PC-3 (cell line): ENCODE measurements around the gene PLA2G3. TPM values are rescaled to one million over a fixed set of nuclear protein-coding genes. Genes with fewer than 3 reads are reported as not detected.

ENCODE experiments used
- ATAC-seq: fragments of 200-7000 bp; cut with Tn5 transposase; 2 replicates; pipeline ENCODE4 v1.9.1; 2020; ENCODE audit warnings: mild to moderate bottlenecking, moderate library complexity
- BruUV-seq: library from RNA; stranded (reverse); fragments of 400-500 nt; replicated peaks from 2 replicates; lab custom pipeline; 2021; lab: Mats Ljungman, UMichigan
- CTCF ChIA-PET: fragments of 300-600 bp; sonication (Branson Sonifier 250); formaldehyde crosslinking; loops from one replicate; lab custom pipeline; 2022; ENCODE audit warnings: antibody characterized with exemption; lab: Charles Lee
- POLR2A ChIA-PET: fragments of 300-600 bp; sonication (Branson Sonifier 250); formaldehyde crosslinking; loops from one replicate; lab custom pipeline; 2022; ENCODE audit warnings: antibody characterized with exemption; ENCODE audit not compliant: unreplicated experiment; lab: Charles Lee
- DNase-seq: peaks from one replicate; pipeline ENCODE4 v3.0.0-alpha.2; 2015
- H2AFZ ChIP-seq: fragments of 300-600 bp; sonication (generic); 2 replicates; pipeline ENCODE4 v1.6.0; 2016; ENCODE audit warnings: antibody characterized with exemption, low read length
- H3F3A ChIP-seq: fragments of 300-600 bp; sonication (generic); one replicate; pipeline ENCODE4 v1.6.0; 2017; ENCODE audit warnings: antibody characterized with exemption, low read length, control low read depth, mild to moderate bottlenecking; ENCODE audit not compliant: unreplicated experiment
- H3K27ac ChIP-seq: fragments of 300-600 bp; sonication (generic); 2 replicates; pipeline ENCODE4 v1.5.1; 2016; ENCODE audit warnings: mild to moderate bottlenecking, low read length
- H3K27me3 ChIP-seq: fragments of 300-600 bp; sonication (generic); 2 replicates; pipeline ENCODE4 v1.6.1; 2016; ENCODE audit warnings: low read length, mixed read lengths
- H3K36me3 ChIP-seq: fragments of 300-600 bp; sonication (generic); 2 replicates; pipeline ENCODE4 v1.6.1; 2016; ENCODE audit warnings: low read depth, mixed run types, low read length, mixed read lengths
- H3K4me1 ChIP-seq: fragments of 300-600 bp; sonication (generic); 2 replicates; pipeline ENCODE4 v1.5.1; 2016; ENCODE audit warnings: low read length; ENCODE audit not compliant: insufficient read depth
- H3K4me2 ChIP-seq: fragments of 300-600 bp; sonication (generic); 2 replicates; pipeline ENCODE4 v1.6.0; 2016; ENCODE audit warnings: low read length
- H3K4me3 ChIP-seq: fragments of 300-600 bp; sonication (generic); 2 replicates; pipeline ENCODE4 v1.5.1; 2016; ENCODE audit warnings: mild to moderate bottlenecking, low read length, mixed read lengths
- H3K79me2 ChIP-seq: fragments of 300-600 bp; sonication (generic); 2 replicates; pipeline ENCODE4 v1.6.1; 2017; ENCODE audit warnings: low read length, mixed read lengths
- H3K9ac ChIP-seq: fragments of 300-600 bp; sonication (generic); 2 replicates; pipeline ENCODE4 v1.6.0; 2016; ENCODE audit warnings: mild to moderate bottlenecking, low read length
- H3K9me2 ChIP-seq: fragments of 300-600 bp; sonication (generic); replicated peaks from 2 replicates; pipeline ENCODE4 v1.6.1; 2016; ENCODE audit warnings: mixed run types, low read length, mixed read lengths
- H3K9me3 ChIP-seq: fragments of 300-600 bp; sonication (generic); 2 replicates; pipeline ENCODE4 v1.6.1; 2016; ENCODE audit warnings: low read length, mixed read lengths
- H4K20me1 ChIP-seq: fragments of 300-600 bp; sonication (generic); 2 replicates; pipeline ENCODE4 v1.6.1; 2016; ENCODE audit warnings: low read length, mixed read lengths
- EZH2 ChIP-seq: fragments of 300-600 bp; sonication (generic); IDR thresholded peaks from one replicate; pipeline ENCODE4 v1.6.1; 2017; ENCODE audit warnings: antibody characterized with exemption, mild to moderate bottlenecking, low read length; ENCODE audit not compliant: unreplicated experiment
- EZH2phosphoT487 ChIP-seq: fragments of 300-600 bp; sonication (generic); IDR thresholded peaks from 2 replicates; pipeline ENCODE4 v1.6.1; 2018; ENCODE audit warnings: mild to moderate bottlenecking, antibody characterized with exemption, low read length, borderline replicate concordance
- intact Hi-C: fragments of 100-400 bp; cut with micrococcal nuclease; formaldehyde crosslinking; loops from 2 replicates; pipeline ENCODE4 v1.9.0; 2023
- total RNA-seq: library from RNA; depleted of rRNA; stranded (reverse); fragments of >200 nt; gene quantifications from 2 replicates; pipeline ENCODE4 v1.2.3, GENCODE V29; 2014
- TF ChIP-seq, protein P1 (sequence below): fragments of 300-600 bp; sonication (generic); conservative IDR thresholded peaks from 2 replicates; pipeline ENCODE4 v1.5.1; 2017; ENCODE audit warnings: antibody characterized with exemption, low read depth, mild to moderate bottlenecking, low read length

Gene PLA2G3
- total RNA-seq, 1 experiment from 2014 or later: not detected

GRCh38 chr22:31100762-31101525 is 39.4 kb downstream of the PLA2G3 start:
- TF ChIP-seq EZH2: no peak
- TF ChIP-seq EZH2phosphoT487: no peak
- TF ChIP-seq, protein P1, sequence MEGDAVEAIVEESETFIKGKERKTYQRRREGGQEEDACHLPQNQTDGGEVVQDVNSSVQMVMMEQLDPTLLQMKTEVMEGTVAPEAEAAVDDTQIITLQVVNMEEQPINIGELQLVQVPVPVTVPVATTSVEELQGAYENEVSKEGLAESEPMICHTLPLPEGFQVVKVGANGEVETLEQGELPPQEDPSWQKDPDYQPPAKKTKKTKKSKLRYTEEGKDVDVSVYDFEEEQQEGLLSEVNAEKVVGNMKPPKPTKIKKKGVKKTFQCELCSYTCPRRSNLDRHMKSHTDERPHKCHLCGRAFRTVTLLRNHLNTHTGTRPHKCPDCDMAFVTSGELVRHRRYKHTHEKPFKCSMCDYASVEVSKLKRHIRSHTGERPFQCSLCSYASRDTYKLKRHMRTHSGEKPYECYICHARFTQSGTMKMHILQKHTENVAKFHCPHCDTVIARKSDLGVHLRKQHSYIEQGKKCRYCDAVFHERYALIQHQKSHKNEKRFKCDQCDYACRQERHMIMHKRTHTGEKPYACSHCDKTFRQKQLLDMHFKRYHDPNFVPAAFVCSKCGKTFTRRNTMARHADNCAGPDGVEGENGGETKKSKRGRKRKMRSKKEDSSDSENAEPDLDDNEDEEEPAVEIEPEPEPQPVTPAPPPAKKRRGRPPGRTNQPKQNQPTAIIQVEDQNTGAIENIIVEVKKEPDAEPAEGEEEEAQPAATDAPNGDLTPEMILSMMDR: no peak
- DNase-seq (no peak), ATAC-seq (no peak)
- Histone ChIP-seq H3K4me1 (no peaks in the 10 kb centered on the region), H3K27ac (no peak overlapping the region), H2AFZ (no peak overlapping the region), H3K4me3 (no peak overlapping the region), H3K9me2 (no peaks in the 10 kb centered on the region), H3K9ac (no peak overlapping the region), H4K20me1 (no peaks in the 10 kb centered on the region), H3K27me3 (no peaks in the 10 kb centered on the region), H3K79me2 (no peaks in the 10 kb centered on the region), H3F3A (no peaks in the 10 kb centered on the region), H3K9me3 (no peaks in the 10 kb centered on the region), H3K4me2 (no peak overlapping the region), H3K36me3 (peaks cover 21% of the 10 kb centered on the region; the same call in 1 of the 2 replicates)
- ChIA-PET CTCF (no interaction called here), POLR2A (no interaction called here)
- no TSS peak for BruUV-seq
- intact Hi-C loops: no loop called here

DNA sequence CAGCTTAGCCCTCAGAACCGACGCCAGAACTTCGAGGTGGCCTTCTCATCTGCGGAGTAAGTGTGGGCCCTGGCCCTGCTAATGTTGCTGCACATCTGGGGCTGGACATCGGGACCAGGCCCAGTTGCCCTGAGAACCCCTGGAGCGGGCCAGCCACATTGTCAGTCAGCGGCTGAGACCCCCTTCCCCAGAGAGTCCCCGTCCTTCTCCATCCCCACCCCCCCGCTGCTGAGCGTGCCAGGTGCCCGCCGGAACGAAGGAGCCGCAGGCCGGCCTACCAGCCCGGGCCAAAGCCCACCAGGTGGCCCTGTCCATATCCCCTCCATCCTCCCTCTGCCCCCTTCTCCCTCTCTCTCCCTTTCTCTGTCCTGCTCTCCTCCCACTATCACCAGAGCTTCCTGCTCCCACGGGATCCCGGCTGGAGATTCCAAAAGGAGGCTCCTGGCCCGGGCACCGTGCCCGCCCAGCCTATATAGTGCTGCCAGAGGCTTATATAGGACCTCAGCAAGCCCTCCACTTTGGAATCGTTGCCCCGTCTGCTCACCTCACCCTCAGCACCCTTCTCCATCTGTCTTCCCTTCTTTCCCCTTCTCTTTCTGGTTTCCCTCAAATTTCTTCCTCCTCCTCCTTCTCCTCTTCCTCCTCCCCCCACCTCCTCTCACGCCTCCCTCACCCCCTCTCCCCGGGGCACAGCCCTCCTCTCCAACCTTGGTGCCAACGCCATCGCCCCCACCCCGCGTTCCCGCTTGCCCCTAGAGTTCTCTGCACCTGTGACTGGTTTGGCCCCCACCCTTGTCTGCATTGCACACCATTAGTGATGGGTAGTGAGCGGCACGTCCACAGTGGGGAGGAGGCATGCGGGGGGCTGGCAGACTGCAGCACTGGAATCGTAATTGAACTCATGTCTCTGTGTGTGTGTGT is 40.2 kb downstream of the PLA2G3 start:
- H3K9ac ChIP-seq: no peak overlapping the region
- no peaks in the 10 kb centered on the region for H3K79me2 ChIP-seq
- no TSS peak for BruUV-seq
- no peaks in the 10 kb centered on the region for H3K4me1 ChIP-seq
- H3K27me3 ChIP-seq: no peaks in the 10 kb centered on the region
- intact Hi-C loops: no loop called here
- no peak for ATAC-seq
- no peak overlapping the region for H3K27ac ChIP-seq
- H3K36me3 ChIP-seq: peaks cover 23% of the 10 kb centered on the region; the same call in 1 of the 2 replicates
- CTCF ChIA-PET: no interaction called here
- no peak overlapping the region for H3K4me3 ChIP-seq
- no peaks in the 10 kb centered on the region for H3F3A ChIP-seq
- no peak overlapping the region for H3K4me2 ChIP-seq
- no peaks in the 10 kb centered on the region for H3K9me3 ChIP-seq
- H2AFZ ChIP-seq: no peak overlapping the region
- DNase-seq: no peak
- H4K20me1 ChIP-seq: no peaks in the 10 kb centered on the region
- H3K9me2 ChIP-seq: no peaks in the 10 kb centered on the region
- no peak for TF ChIP-seq EZH2phosphoT487
- TF ChIP-seq, protein P1: no peak
- TF ChIP-seq EZH2: no peak
- POLR2A ChIA-PET: no interaction called here
